Chondrocyte (in vitro differentiated cells): ENCODE data around the gene PRKCA. TPM values are rescaled to one million over a fixed set of nuclear protein-coding genes. Genes with fewer than 3 reads are reported as not detected.

Experiments used
- DNase-seq: peaks from one replicate; pipeline ENCODE4 v3.0.0; 2021; ENCODE audit warnings: mixed read lengths, low spot score
- H3K27ac Mint-ChIP-seq: one replicate; pipeline ENCODE4 v1.8.0; 2021; ENCODE audit warnings: mild to moderate bottlenecking, moderate library complexity, mixed read lengths; ENCODE audit not compliant: unreplicated experiment
- H3K27me3 Mint-ChIP-seq: 2 replicates; pipeline ENCODE4 v1.8.0; 2021; ENCODE audit warnings: low read depth, mixed read lengths
- H3K36me3 Mint-ChIP-seq: 2 replicates; pipeline ENCODE4 v1.8.0; 2021; ENCODE audit warnings: low read depth, mixed read lengths
- H3K4me1 Mint-ChIP-seq: 2 replicates; pipeline ENCODE4 v1.8.0; 2021; ENCODE audit warnings: low read depth, mild to moderate bottlenecking, mixed read lengths
- H3K4me3 Mint-ChIP-seq: one replicate; pipeline ENCODE4 v1.8.0; 2021; ENCODE audit warnings: mild to moderate bottlenecking, moderate library complexity, mixed read lengths; ENCODE audit not compliant: unreplicated experiment
- H3K9me3 Mint-ChIP-seq: 2 replicates; pipeline ENCODE4 v1.8.0; 2021; ENCODE audit warnings: low read depth, mixed read lengths
- CTCF ChIP-seq: fragments of 200-600 bp; sonication (generic); IDR thresholded peaks from 2 replicates; pipeline ENCODE4 v1.5.0; 2021; ENCODE audit warnings: antibody characterized with exemption, mild to moderate bottlenecking, moderate library complexity
- total RNA-seq: library from RNA; stranded (reverse); gene quantifications from 3 replicates; pipeline ENCODE4 v1.2.1, GENCODE V29; 2021

The PRKCA gene
- total RNA-seq, 1 donor from 2014 or later: 51.5 TPM

GRCh38 chr17:66326476-66327047 lies 24.1 kb downstream of the PRKCA start:
- peaks cover 25% of the 10 kb centered on the region for H3K4me1 Mint-ChIP-seq

GRCh38 chr17:66330646-66331037 lies 28.2 kb downstream of the PRKCA start:
- no peak overlapping the region for H3K4me3 Mint-ChIP-seq
- no peak for TF ChIP-seq CTCF
- H3K27me3 Mint-ChIP-seq: no peaks in the 10 kb centered on the region
- H3K27ac Mint-ChIP-seq: no peak overlapping the region
- no peaks in the 10 kb centered on the region for H3K9me3 Mint-ChIP-seq
- DNase-seq: no peak
- peaks cover 17% of the 10 kb centered on the region for H3K4me1 Mint-ChIP-seq
- H3K36me3 Mint-ChIP-seq: peaks cover 3% of the 10 kb centered on the region

More at GRCh38 chr17:66326476-66327047, 24.1 kb downstream of the PRKCA start:
- peaks cover 9% of the 10 kb centered on the region for H3K36me3 Mint-ChIP-seq
- no peak overlapping the region for H3K27ac Mint-ChIP-seq
- no peaks in the 10 kb centered on the region for H3K27me3 Mint-ChIP-seq
- TF ChIP-seq CTCF: no peak
- H3K9me3 Mint-ChIP-seq: peaks cover 4% of the 10 kb centered on the region
- H3K4me3 Mint-ChIP-seq: no peak overlapping the region
- no peak for DNase-seq

- H3K27me3 Mint-ChIP-seq: no peaks in the 10 kb centered on the region
Measured at GRCh38 chr17:66331038-66331816, 28.8 kb downstream of the PRKCA start.

GRCh38 chr17:66335797-66336196 lies 33.4 kb downstream of the PRKCA start:
- no peak for DNase-seq
- Mint-ChIP-seq H3K27me3 (no peaks in the 10 kb centered on the region), H3K9me3 (no peaks in the 10 kb centered on the region), H3K4me3 (no peak overlapping the region), H3K36me3 (peaks cover 1% of the 10 kb centered on the region), H3K27ac (no peak overlapping the region), H3K4me1 (peaks cover 45% of the 10 kb centered on the region)
- TF ChIP-seq CTCF: no peak

More at GRCh38 chr17:66331038-66331816, 28.8 kb downstream of the PRKCA start:
- H3K27ac Mint-ChIP-seq: no peak overlapping the region
- TF ChIP-seq CTCF: no peak
- H3K4me1 Mint-ChIP-seq: peaks cover 17% of the 10 kb centered on the region
- H3K4me3 Mint-ChIP-seq: no peak overlapping the region
- H3K9me3 Mint-ChIP-seq: no peaks in the 10 kb centered on the region
- DNase-seq: no peak
- peaks cover 3% of the 10 kb centered on the region for H3K36me3 Mint-ChIP-seq

- no peak overlapping the region for H3K4me3 Mint-ChIP-seq
- TF ChIP-seq CTCF: no peak
- no peaks in the 10 kb centered on the region for H3K27me3 Mint-ChIP-seq
- peaks cover 1% of the 10 kb centered on the region for H3K36me3 Mint-ChIP-seq
- no peak overlapping the region for H3K27ac Mint-ChIP-seq
- DNase-seq: no peak
- peaks cover 45% of the 10 kb centered on the region for H3K4me1 Mint-ChIP-seq
- H3K9me3 Mint-ChIP-seq: no peaks in the 10 kb centered on the region
Measured at GRCh38 chr17:66337268-66337667, 34.9 kb downstream of the PRKCA start.
